Activated naive CD8-positive, alpha-beta T cell treated with anti-CD3 and anti-CD28 coated beads, Interleukin-2, amount 50 U/mL, for 24 hours (primary cell): ENCODE results near the gene EFEMP1.

Experiments used
- ATAC-seq: fragments of 150-1000 bp; cut with Tn5 transposase; one replicate; pipeline ENCODE4 v1.10.0; 2021
- DNase-seq: peaks from one replicate; pipeline ENCODE4 v3.0.0; 2021
- H3K27ac Mint-ChIP-seq: one replicate; pipeline ENCODE4 v1.8.0; 2021; ENCODE audit warnings: mild to moderate bottlenecking, mixed read lengths
- H3K27me3 Mint-ChIP-seq: one replicate; pipeline ENCODE4 v1.8.0; 2021; ENCODE audit warnings: mixed read lengths
- H3K36me3 Mint-ChIP-seq: one replicate; pipeline ENCODE4 v1.8.0; 2021; ENCODE audit warnings: low read depth, mixed read lengths
- H3K4me1 Mint-ChIP-seq: one replicate; pipeline ENCODE4 v1.8.0; 2021; ENCODE audit warnings: mixed read lengths
- H3K4me3 Mint-ChIP-seq: one replicate; pipeline ENCODE4 v1.8.0; 2021; ENCODE audit warnings: mild to moderate bottlenecking, moderate library complexity, mixed read lengths
- H3K9me3 Mint-ChIP-seq: one replicate; pipeline ENCODE4 v1.8.0; 2021; ENCODE audit warnings: mixed read lengths

Gene EFEMP1

GRCh38 chr2:55876429-55877086 lies 47.0 kb downstream of the EFEMP1 start:
- Mint-ChIP-seq H3K4me1 (no peaks in the 10 kb centered on the region), H3K4me3 (no peak overlapping the region), H3K36me3 (no peaks in the 10 kb centered on the region), H3K9me3 (no peaks in the 10 kb centered on the region), H3K27ac (no peak overlapping the region), H3K27me3 (peaks cover 2% of the 10 kb centered on the region)
- DNase-seq (no peak), ATAC-seq (no peak)

- ATAC-seq (no peak), DNase-seq (no peak)
- peaks cover 2% of the 10 kb centered on the region for H3K27me3 Mint-ChIP-seq
- no peaks in the 10 kb centered on the region for H3K36me3 Mint-ChIP-seq
- no peak overlapping the region for H3K4me3 Mint-ChIP-seq
- no peaks in the 10 kb centered on the region for H3K9me3 Mint-ChIP-seq
- no peaks in the 10 kb centered on the region for H3K4me1 Mint-ChIP-seq
- H3K27ac Mint-ChIP-seq, result no peak overlapping the region
Measured at GRCh38 chr2:55875434-55876135, 48.0 kb downstream of the EFEMP1 start.

DNA sequence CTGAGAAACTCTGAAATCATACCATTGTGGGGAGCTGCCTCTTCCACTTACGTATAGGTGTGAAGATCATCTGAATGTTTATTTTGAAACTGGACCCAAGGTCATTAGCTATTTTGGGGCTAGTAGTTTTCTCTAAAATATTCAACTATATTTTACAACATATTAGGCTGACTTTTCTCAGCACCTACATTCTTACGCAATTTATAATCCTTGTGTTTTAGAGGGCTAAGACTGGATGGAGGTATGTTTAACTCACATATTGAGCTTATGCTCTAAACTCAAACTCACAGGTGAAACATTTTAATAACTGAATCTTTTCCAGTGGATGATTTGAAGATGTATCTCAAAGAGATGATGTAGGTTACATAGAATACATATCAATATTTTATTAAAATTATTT lies 49.2 kb downstream of the EFEMP1 start:
- Mint-ChIP-seq H3K27me3 (peaks cover 2% of the 10 kb centered on the region), H3K27ac (no peak overlapping the region), H3K36me3 (no peaks in the 10 kb centered on the region), H3K4me3 (no peak overlapping the region), H3K9me3 (no peaks in the 10 kb centered on the region), H3K4me1 (no peaks in the 10 kb centered on the region)
- DNase-seq (no peak), ATAC-seq (no peak)

DNA sequence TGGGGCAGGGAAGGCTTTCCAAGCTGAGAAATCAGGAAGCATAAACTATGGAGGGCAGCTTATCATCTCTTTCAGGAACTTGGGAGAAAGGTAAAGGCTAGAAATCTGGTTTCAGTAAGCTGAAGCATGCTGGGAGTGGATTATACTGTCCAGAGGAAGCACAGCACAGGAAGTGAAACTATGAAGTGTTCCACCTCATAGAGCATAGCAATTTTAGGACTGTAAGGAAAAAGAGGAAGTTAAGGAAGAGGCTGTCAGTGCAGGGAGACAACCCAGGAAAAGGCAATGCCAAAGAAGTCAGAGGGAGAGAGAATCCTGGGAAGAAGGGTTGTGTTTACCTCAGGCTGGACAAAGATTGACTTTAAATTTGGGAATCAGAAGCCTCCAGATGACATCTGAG lies 51.9 kb downstream of the EFEMP1 start:
- peaks cover 2% of the 10 kb centered on the region for H3K27me3 Mint-ChIP-seq
- DNase-seq (no peak), ATAC-seq (no peak)
- no peaks in the 10 kb centered on the region for H3K9me3 Mint-ChIP-seq
- H3K4me1 Mint-ChIP-seq, result no peaks in the 10 kb centered on the region
- H3K27ac Mint-ChIP-seq, result no peak overlapping the region
- H3K36me3 Mint-ChIP-seq, result no peaks in the 10 kb centered on the region
- H3K4me3 Mint-ChIP-seq, result no peak overlapping the region

DNA sequence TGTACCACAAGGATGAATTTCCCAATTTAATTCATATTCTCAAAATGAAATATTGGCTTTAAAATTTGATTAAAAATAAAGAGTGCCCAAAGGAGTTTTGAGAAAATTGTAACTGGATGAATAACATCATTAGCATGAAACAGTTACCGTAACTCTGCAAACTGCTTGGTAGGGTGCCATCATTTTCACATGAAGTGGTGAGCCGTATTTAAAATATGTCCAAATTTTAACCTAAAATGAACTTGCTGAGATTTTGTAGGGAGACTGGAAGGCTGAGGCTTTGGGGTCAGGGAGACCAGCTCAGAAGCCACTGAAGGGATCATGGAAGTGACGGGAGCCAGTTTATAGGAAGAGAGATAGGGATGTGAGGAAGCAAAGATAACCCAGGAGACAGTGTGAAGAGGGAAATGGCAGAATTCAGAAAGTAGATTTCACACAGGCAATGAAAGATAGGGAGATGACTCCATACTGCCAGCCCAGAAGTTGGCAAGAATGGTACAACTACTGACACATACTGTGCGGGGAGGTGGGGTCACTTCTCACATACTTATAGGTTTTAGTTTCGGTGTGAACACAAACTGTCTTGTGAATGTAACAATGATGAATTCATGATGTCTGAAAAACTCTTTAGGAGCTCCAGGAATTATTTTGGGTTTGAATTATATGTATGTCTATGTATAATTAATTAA lies 53.8 kb downstream of the EFEMP1 start:
- H3K27me3 Mint-ChIP-seq, result peaks cover 2% of the 10 kb centered on the region
- DNase-seq (no peak), ATAC-seq (no peak)
- no peaks in the 10 kb centered on the region for H3K4me1 Mint-ChIP-seq
- H3K27ac Mint-ChIP-seq, result no peak overlapping the region
- H3K9me3 Mint-ChIP-seq, result no peaks in the 10 kb centered on the region
- no peak overlapping the region for H3K4me3 Mint-ChIP-seq
- H3K36me3 Mint-ChIP-seq, result no peaks in the 10 kb centered on the region

GRCh38 chr2:55865096-55865835 lies 58.3 kb downstream of the EFEMP1 start:
- Mint-ChIP-seq H3K4me1 (no peaks in the 10 kb centered on the region), H3K36me3 (no peaks in the 10 kb centered on the region), H3K27ac (no peak overlapping the region), H3K4me3 (no peak overlapping the region), H3K27me3 (no peaks in the 10 kb centered on the region), H3K9me3 (no peaks in the 10 kb centered on the region)
- DNase-seq, result no peak
- ATAC-seq, result no peak

- Mint-ChIP-seq H3K4me3 (no peak overlapping the region), H3K4me1 (no peaks in the 10 kb centered on the region), H3K27me3 (no peaks in the 10 kb centered on the region), H3K36me3 (no peaks in the 10 kb centered on the region), H3K9me3 (no peaks in the 10 kb centered on the region), H3K27ac (no peak overlapping the region)
- no peak for DNase-seq
- no peak for ATAC-seq
Measured at GRCh38 chr2:55864351-55865084, 59.1 kb downstream of the EFEMP1 start.

- DNase-seq, result no peak
- ATAC-seq, result no peak
- H3K27ac Mint-ChIP-seq, result no peak overlapping the region
- no peak overlapping the region for H3K4me3 Mint-ChIP-seq
- H3K9me3 Mint-ChIP-seq, result no peaks in the 10 kb centered on the region
- no peaks in the 10 kb centered on the region for H3K4me1 Mint-ChIP-seq
- no peaks in the 10 kb centered on the region for H3K36me3 Mint-ChIP-seq
- H3K27me3 Mint-ChIP-seq, result no peaks in the 10 kb centered on the region
Measured at GRCh38 chr2:55862673-55863390, 60.8 kb downstream of the EFEMP1 start.

DNA sequence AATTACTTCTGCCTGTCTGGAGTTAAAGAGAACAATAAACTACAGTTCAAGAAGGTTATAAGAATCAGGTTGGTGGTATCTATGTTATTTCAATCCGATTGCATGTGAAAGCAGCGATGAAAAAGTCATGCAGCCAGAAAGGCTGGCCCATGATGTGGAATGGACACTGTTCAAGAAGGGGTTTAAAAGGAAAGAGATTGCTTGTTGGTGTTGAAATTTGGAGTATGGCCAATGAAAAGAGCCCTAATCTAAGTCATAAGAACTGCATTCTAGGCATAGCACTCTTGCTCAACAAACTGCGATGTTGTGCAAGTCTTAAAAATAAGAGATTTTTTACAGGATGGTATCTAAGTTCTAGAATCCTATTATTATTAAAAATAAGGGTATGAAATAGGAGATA lies 61.3 kb downstream of the EFEMP1 start:
- H3K27ac Mint-ChIP-seq, result no peak overlapping the region
- no peaks in the 10 kb centered on the region for H3K9me3 Mint-ChIP-seq
- no peak overlapping the region for H3K4me3 Mint-ChIP-seq
- no peaks in the 10 kb centered on the region for H3K36me3 Mint-ChIP-seq
- H3K4me1 Mint-ChIP-seq, result no peaks in the 10 kb centered on the region
- DNase-seq (no peak), ATAC-seq (no peak)
- H3K27me3 Mint-ChIP-seq, result no peaks in the 10 kb centered on the region

GRCh38 chr2:55861733-55862132 lies 61.8 kb downstream of the EFEMP1 start:
- ATAC-seq, result no peak
- DNase-seq, result no peak
- H3K9me3 Mint-ChIP-seq, result no peaks in the 10 kb centered on the region
- H3K4me3 Mint-ChIP-seq, result no peak overlapping the region
- no peak overlapping the region for H3K27ac Mint-ChIP-seq
- no peaks in the 10 kb centered on the region for H3K4me1 Mint-ChIP-seq
- H3K36me3 Mint-ChIP-seq, result no peaks in the 10 kb centered on the region
- no peaks in the 10 kb centered on the region for H3K27me3 Mint-ChIP-seq

- H3K27me3 Mint-ChIP-seq, result no peaks in the 10 kb centered on the region
- no peak overlapping the region for H3K4me3 Mint-ChIP-seq
- ATAC-seq (no peak), DNase-seq (no peak)
- H3K4me1 Mint-ChIP-seq, result no peaks in the 10 kb centered on the region
- H3K27ac Mint-ChIP-seq, result no peak overlapping the region
- no peaks in the 10 kb centered on the region for H3K36me3 Mint-ChIP-seq
- no peaks in the 10 kb centered on the region for H3K9me3 Mint-ChIP-seq
Measured at GRCh38 chr2:55860832-55861231, 62.8 kb downstream of the EFEMP1 start.

DNA sequence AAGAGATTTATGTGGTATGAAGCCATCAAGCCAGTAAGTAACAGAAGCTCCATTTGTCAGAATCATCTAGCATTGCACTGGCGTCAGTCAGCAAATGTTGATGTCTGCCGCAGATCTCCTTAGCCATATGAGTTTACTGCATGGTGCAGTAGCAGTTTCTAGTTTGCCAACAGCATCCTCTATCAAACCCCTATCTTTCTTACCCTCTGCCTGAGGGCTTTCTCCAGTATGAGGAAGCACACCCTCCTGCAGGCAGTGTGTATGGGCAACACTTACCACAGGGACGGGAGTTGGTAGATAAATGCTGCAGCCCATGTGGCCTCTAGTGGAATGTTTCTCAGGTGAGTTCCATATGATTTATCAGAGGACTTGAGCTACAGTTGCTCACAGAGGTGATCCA lies 63.7 kb downstream of the EFEMP1 start:
- ATAC-seq, result no peak
- no peak overlapping the region for H3K4me3 Mint-ChIP-seq
- DNase-seq, result no peak
- no peak overlapping the region for H3K27ac Mint-ChIP-seq
- H3K36me3 Mint-ChIP-seq, result no peaks in the 10 kb centered on the region
- H3K4me1 Mint-ChIP-seq, result no peaks in the 10 kb centered on the region
- H3K27me3 Mint-ChIP-seq, result no peaks in the 10 kb centered on the region
- H3K9me3 Mint-ChIP-seq, result no peaks in the 10 kb centered on the region

- Mint-ChIP-seq H3K4me3 (no peak overlapping the region), H3K36me3 (no peaks in the 10 kb centered on the region), H3K27ac (no peak overlapping the region), H3K4me1 (no peaks in the 10 kb centered on the region), H3K27me3 (no peaks in the 10 kb centered on the region), H3K9me3 (no peaks in the 10 kb centered on the region)
- ATAC-seq, result no peak
- no peak for DNase-seq
Measured at GRCh38 chr2:55857766-55858165, 65.8 kb downstream of the EFEMP1 start.

DNA sequence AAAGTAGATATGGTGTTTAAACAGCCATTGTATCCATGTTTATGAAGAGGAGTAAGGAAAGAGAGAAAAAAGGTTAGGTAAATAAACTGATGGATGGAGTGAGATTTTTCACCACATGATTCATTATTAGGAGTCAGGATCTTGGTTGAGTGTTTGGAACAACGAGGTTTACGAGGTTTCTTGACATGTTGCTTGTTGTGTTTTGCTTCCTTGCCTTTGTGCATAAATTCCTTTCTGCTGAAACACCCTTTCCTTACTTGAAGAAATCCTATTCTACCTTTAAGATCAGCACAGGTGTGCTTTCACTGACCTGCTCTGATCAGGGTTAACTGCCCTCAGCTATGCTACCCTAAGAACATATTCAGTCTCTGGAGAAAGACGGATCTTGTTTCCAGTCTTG lies 66.6 kb downstream of the EFEMP1 start:
- DNase-seq, result no peak
- ATAC-seq, result no peak
- Mint-ChIP-seq H3K27ac (no peak overlapping the region), H3K4me3 (no peak overlapping the region), H3K36me3 (no peaks in the 10 kb centered on the region), H3K27me3 (no peaks in the 10 kb centered on the region), H3K4me1 (no peaks in the 10 kb centered on the region), H3K9me3 (no peaks in the 10 kb centered on the region)
